Lung (tissue), 12 donors: Measurements from ENCODE around the gene TNIK. TPM values are rescaled to one million over a fixed set of nuclear protein-coding genes. Genes with fewer than 3 reads are reported as not detected.
A peak's percentile ranks its signal among the peaks of the same experiment; 100 is the strongest.

Experiments
- ATAC-seq: fragments of 200-7000 bp; cut with Tn5 transposase; one replicate; pipeline ENCODE4 v1.9.1; 2020; ENCODE audit warnings: moderate number of reproducible peaks; ENCODE audit not compliant: insufficient read depth, low FRiP score
- DNase-seq, 3 donors: peaks; one replicate each; pipeline ENCODE4 v3.0.0-alpha.2; 2013 to 2017
- H3K27ac ChIP-seq, 2 donors: one replicate each; pipeline ENCODE4 v1.5.1; 2013; ENCODE audit warnings: mild to moderate bottlenecking in 2 of 2, moderate library complexity in 2 of 2, control low read depth in 1 of 2, inconsistent platforms in 1 of 2, low read depth in 1 of 2, low read length in 1 of 2
- H3K27me3 ChIP-seq, 3 donors: one replicate each; pipeline ENCODE4 v1.5.1; 2013; ENCODE audit warnings: low read length in 2 of 3; ENCODE audit not compliant: control insufficient read depth in 3 of 3, insufficient read depth in 3 of 3
- H3K36me3 ChIP-seq, 4 donors: one replicate each; pipeline ENCODE4 v1.5.1; 2013; ENCODE audit warnings: low read length in 4 of 4, mild to moderate bottlenecking in 1 of 4, moderate library complexity in 1 of 4; ENCODE audit not compliant: control insufficient read depth in 4 of 4, insufficient read depth in 4 of 4
- H3K4me1 ChIP-seq, 5 donors: one replicate each; pipeline ENCODE4 v1.5.1; 2013; ENCODE audit warnings: low read length in 5 of 5, mild to moderate bottlenecking in 2 of 5, moderate library complexity in 1 of 5; ENCODE audit not compliant: control insufficient read depth in 5 of 5, insufficient read depth in 5 of 5
- H3K4me3 ChIP-seq: one replicate; pipeline ENCODE4 v1.5.1; 2013; ENCODE audit warnings: mild to moderate bottlenecking, control low read depth, moderate library complexity
- H3K9ac ChIP-seq, 2 donors: one replicate each; pipeline ENCODE4 v1.5.1; 2013; ENCODE audit warnings: low read length in 2 of 2, control low read depth in 1 of 2; ENCODE audit not compliant: insufficient read depth in 1 of 2
- H3K9me3 ChIP-seq, 4 donors: one replicate each; pipeline ENCODE4 v1.5.1; 2013; ENCODE audit warnings: low read length in 3 of 4, mild to moderate bottlenecking in 1 of 4, moderate library complexity in 1 of 4; ENCODE audit not compliant: control insufficient read depth in 4 of 4, insufficient read depth in 3 of 4
- CTCF ChIP-seq: IDR thresholded peaks from 2 replicates; pipeline ENCODE4 v1.5.1; 2012; ENCODE audit warnings: mild to moderate bottlenecking; ENCODE audit errors: control extremely low read depth, extremely low read depth
- WGBS, 2 donors: extraction: QIAGEN DNeasy Blood & Tissue Kit; methylation state at CpG; one replicate each; pipeline ENCODE4 v1.1.7; 2013; 5-methylcytosine and 5-hydroxymethylcytosine counted together
- polyA plus RNA-seq, 2 donors: library from polyadenylated mRNA; stranded (reverse); fragments of 200-250 nt; gene quantifications; one replicate each; pipeline ENCODE4 v1.2.1, GENCODE V29; 2013
- total RNA-seq, 2 donors: library from RNA; depleted of rRNA in 1 of 2; stranded (reverse); fragments of >200 nt in 1 of 2; gene quantifications; one replicate each; pipeline ENCODE4 v1.2.1, GENCODE V29; 2014 to 2021
- donor health status: control.
- donor health status: control.
- donor health status: Bipolar disorder and iron deficiency.
- donor health status: healthy.
- donor health status: DM: yes; HTN: yes; CAD: no.

Gene TNIK
- total and polyA plus RNA-seq, 4 donors: 9.4 to 36.3 (median 14.3) TPM

DNA sequence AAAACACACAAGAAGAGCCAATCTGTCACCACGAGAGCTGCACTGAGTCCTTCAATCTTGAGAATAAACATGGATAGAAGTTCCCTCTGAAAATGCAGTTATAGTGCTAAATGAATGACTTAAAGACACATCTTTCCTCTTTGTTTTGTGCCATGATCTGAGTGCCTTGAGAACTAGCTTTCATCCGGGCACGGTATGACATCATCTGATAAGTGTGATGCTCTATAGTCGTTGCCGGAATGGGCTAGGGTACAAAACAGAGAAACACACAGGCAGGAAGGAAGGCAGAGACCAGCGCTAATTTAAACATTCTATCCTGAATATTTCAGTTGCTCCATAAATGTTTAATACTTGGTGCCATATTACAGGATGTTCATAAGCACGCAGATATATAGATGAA is 146.5 kb downstream of the TNIK start:
- Histone ChIP-seq H3K27me3 (no peaks in the 10 kb centered on the region), H3K27ac (no peak overlapping the region), H3K9ac (no peak overlapping the region), H3K4me1 (peaks cover 0 to 14% (median 0%) of the 10 kb centered on the region in 5 donors), H3K36me3 (no peaks in the 10 kb centered on the region), H3K9me3 (no peaks in the 10 kb centered on the region), H3K4me3 (no peak overlapping the region)
- ATAC-seq (no peak), DNase-seq (no peak)
- no peak for TF ChIP-seq CTCF
- WGBS, 2 donors: 78 to 83% methylated on average over 7 of the region's 7 CpGs

DNA sequence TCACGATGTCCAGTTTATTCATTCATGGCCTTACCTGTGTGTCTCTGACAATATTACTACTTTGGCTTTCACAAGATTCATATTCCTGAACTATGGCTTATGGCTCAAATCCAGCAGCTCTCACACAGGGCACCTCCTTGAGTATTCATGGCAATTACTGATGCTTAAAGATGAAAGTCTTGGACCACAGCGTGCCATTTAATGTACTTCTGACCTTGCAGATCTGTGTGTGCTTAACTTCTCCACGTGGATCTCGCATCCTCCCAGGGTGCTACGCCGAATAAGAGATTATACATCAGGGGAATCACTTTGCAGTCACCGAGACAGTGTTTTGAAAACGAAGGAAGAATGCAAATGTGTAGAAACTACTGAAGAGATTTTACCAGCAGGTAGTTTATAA is 147.5 kb downstream of the TNIK start:
- WGBS, 2 donors: 89 to 92% methylated on average over 8 of the region's 8 CpGs
- Histone ChIP-seq H3K9me3 (no peaks in the 10 kb centered on the region), H3K27ac (no peak overlapping the region), H3K4me1 (peaks cover 0 to 14% (median 0%) of the 10 kb centered on the region in 5 donors), H3K36me3 (no peaks in the 10 kb centered on the region), H3K9ac (no peak overlapping the region), H3K27me3 (no peaks in the 10 kb centered on the region), H3K4me3 (no peak overlapping the region)
- ATAC-seq: no peak
- no peak for TF ChIP-seq CTCF
- DNase-seq: no peak

GRCh38 chr3:171311784-171312183 is 148.4 kb downstream of the TNIK start:
- ATAC-seq: no peak
- WGBS, 2 donors: 29 to 48% methylated on average over 6 of the region's 6 CpGs
- Histone ChIP-seq H3K36me3 (no peaks in the 10 kb centered on the region), H3K4me3 (no peak overlapping the region), H3K27me3 (no peaks in the 10 kb centered on the region), H3K9me3 (no peaks in the 10 kb centered on the region), H3K4me1 (peaks cover 0 to 18% (median 5%) of the 10 kb centered on the region in 5 donors), H3K27ac (no peak overlapping the region), H3K9ac (no peak overlapping the region)
- DNase-seq: no peak
- no peak for TF ChIP-seq CTCF

DNA sequence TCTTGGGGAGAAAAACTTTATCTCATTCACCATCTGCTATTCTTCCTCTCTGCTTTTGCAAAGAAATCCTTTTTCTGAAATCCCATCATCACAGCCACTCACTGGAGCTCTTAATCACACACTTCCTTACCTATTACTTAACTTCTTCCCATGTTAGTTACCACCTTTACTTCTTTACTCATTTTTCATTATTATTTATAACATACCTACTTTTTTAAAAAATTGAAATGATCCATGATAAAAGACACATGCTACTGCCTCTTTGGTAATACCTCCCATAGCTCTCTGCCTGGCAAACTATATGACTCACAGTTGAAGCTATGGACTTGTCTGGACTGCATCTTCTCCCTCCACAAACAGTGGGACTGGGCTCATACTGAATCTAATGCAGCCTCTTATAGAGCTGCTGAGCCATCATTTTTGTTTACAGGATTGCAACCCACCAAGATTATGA is 150.3 kb downstream of the TNIK start:
- Histone ChIP-seq H3K9me3 (no peaks in the 10 kb centered on the region), H3K4me1 (peaks cover 0 to 20% (median 7%) of the 10 kb centered on the region in 5 donors), H3K27me3 (no peaks in the 10 kb centered on the region), H3K9ac (no peak overlapping the region), H3K36me3 (no peaks in the 10 kb centered on the region), H3K27ac (peak overlapping the region in 1 of 2 donors; percentile 33), H3K4me3 (no peak overlapping the region)
- ATAC-seq (no peak), DNase-seq (peak in 1 of 3 donors; percentile 40)
- no peak for TF ChIP-seq CTCF
